HEK293T (cell line): Measurements from ENCODE around the gene HACD1.
"Not testable (repeated sequence)": the region's sequence is repeated elsewhere in the genome, so short reads cannot be mapped to it uniquely, and the experiment has no call there.

Source experiments
- CTCF ChIA-PET: fragments of 350-600 bp; formaldehyde crosslinking; extraction: SDS; loops from one replicate; lab custom pipeline; 2021; ENCODE audit warnings: antibody characterized with exemption, inconsistent platforms; lab: Yijun Ruan, JAX
- POLR2A ChIA-PET: fragments of 350-600 bp; formaldehyde crosslinking; extraction: SDS; loops from one replicate; lab custom pipeline; 2020; ENCODE audit warnings: antibody characterized with exemption, inconsistent platforms; lab: Yijun Ruan, JAX
- DNase-seq: peaks from one replicate; pipeline ENCODE4 v3.0.0; 2012; ENCODE audit warnings: mixed read lengths; ENCODE audit errors: extremely low spot score
- ARNT ChIP-seq: fragments of 450-650 bp; IDR thresholded peaks from 2 replicates; pipeline ENCODE4 v1.6.1; 2017; ENCODE audit warnings: mild to moderate bottlenecking
- BHLHE40 ChIP-seq: fragments of 450-650 bp; IDR thresholded peaks from 2 replicates; pipeline ENCODE4 v1.6.1; 2016; ENCODE audit warnings: mild to moderate bottlenecking, moderate library complexity, borderline replicate concordance
- CTBP1 ChIP-seq: fragments of 450-650 bp; IDR thresholded peaks from 2 replicates; pipeline ENCODE4 v1.6.1; 2016; ENCODE audit warnings: borderline replicate concordance
- ELF4 ChIP-seq: fragments of 450-650 bp; IDR thresholded peaks from 2 replicates; pipeline ENCODE4 v1.6.1; 2017; ENCODE audit warnings: antibody characterized with exemption
- FOXA1 ChIP-seq: fragments of 450-650 bp; IDR thresholded peaks from 2 replicates; pipeline ENCODE4 v1.6.1; 2016; ENCODE audit warnings: mild to moderate bottlenecking
- FOXK2 ChIP-seq: fragments of 450-650 bp; IDR thresholded peaks from 2 replicates; pipeline ENCODE4 v1.6.1; 2016; ENCODE audit warnings: mild to moderate bottlenecking
- FOXM1 ChIP-seq: fragments of 450-650 bp; IDR thresholded peaks from 2 replicates; pipeline ENCODE4 v1.6.1; 2017; ENCODE audit warnings: mild to moderate bottlenecking, borderline replicate concordance
- HDGF ChIP-seq: fragments of 450-650 bp; IDR thresholded peaks from 2 replicates; pipeline ENCODE4 v1.6.1; 2017; ENCODE audit warnings: antibody characterized with exemption, borderline replicate concordance
- L3MBTL2 ChIP-seq: fragments of 450-650 bp; conservative IDR thresholded peaks from 2 replicates; pipeline ENCODE4 v1.6.1; 2016; ENCODE audit warnings: mild to moderate bottlenecking
- LEF1 ChIP-seq: fragments of 450-650 bp; IDR thresholded peaks from 2 replicates; pipeline ENCODE4 v1.6.1; 2017; ENCODE audit warnings: mild to moderate bottlenecking, borderline replicate concordance
- NFRKB ChIP-seq: fragments of 450-650 bp; IDR thresholded peaks from 2 replicates; pipeline ENCODE4 v1.6.1; 2016; ENCODE audit warnings: mild to moderate bottlenecking, moderate library complexity
- PKNOX1 ChIP-seq: fragments of 450-650 bp; IDR thresholded peaks from 2 replicates; pipeline ENCODE4 v1.6.1; 2016
- SP1 ChIP-seq: fragments of 450-650 bp; IDR thresholded peaks from 2 replicates; pipeline ENCODE4 v1.6.1; 2017
- SUZ12 ChIP-seq: fragments of 450-650 bp; IDR thresholded peaks from 2 replicates; pipeline ENCODE4 v1.6.1; 2016; ENCODE audit warnings: mild to moderate bottlenecking
- TARDBP ChIP-seq: fragments of 450-650 bp; IDR thresholded peaks from 2 replicates; pipeline ENCODE4 v1.6.1; 2016
- ZNF384 ChIP-seq: fragments of 450-650 bp; IDR thresholded peaks from 2 replicates; pipeline ENCODE4 v1.6.1; 2016

The HACD1 gene

GRCh38 chr10:17607060-17607459, 10.1 kb downstream of the HACD1 start:
- no peak for DNase-seq
- TF ChIP-seq FOXA1 (no peak), CTBP1 (no peak), NFRKB (no peak), BHLHE40 (no peak), PKNOX1 (no peak)
- CTCF ChIA-PET: no interaction called here
- POLR2A ChIA-PET: no interaction called here

- DNase-seq: no peak
- ChIA-PET CTCF (interaction anchor here (0.7 to 0.9 kb wide), 2 partner anchors 136 to 610 kb away, joined by 3 to 9 read pairs; no protein-coding TSS in a partner anchor), POLR2A (interaction anchor here (0.9 kb wide), 1 partner anchor 11 kb away, joined by 3 read pairs; the partner anchor contains the start of gene HACD1)
- TF ChIP-seq L3MBTL2 (no peak), SUZ12 (no peak), HDGF (no peak), CTBP1 (no peak), TARDBP (no peak), LEF1 (no peak), SP1 (no peak), FOXA1 (no peak), BHLHE40 (no peak), ELF4 (no peak)
Measured at GRCh38 chr10:17606547-17607040, 10.6 kb downstream of the HACD1 start.

GRCh38 chr10:17605936-17606335, 11.2 kb downstream of the HACD1 start:
- DNase-seq: no peak
- CTCF ChIA-PET: interaction anchor here (0.7 to 0.9 kb wide), 2 partner anchors 137 to 611 kb away, joined by 3 to 9 read pairs; no protein-coding TSS in a partner anchor
- POLR2A ChIA-PET: interaction anchor here (0.9 kb wide), 1 partner anchor 12 kb away, joined by 3 read pairs; the partner anchor contains the start of gene HACD1
- no peak for TF ChIP-seq ARNT
- no peak for TF ChIP-seq SUZ12
- no peak for TF ChIP-seq BHLHE40
- no peak for TF ChIP-seq FOXK2
- no peak for TF ChIP-seq CTBP1
- no peak for TF ChIP-seq ZNF384
- TF ChIP-seq PKNOX1: no peak
- no peak for TF ChIP-seq ELF4
- TF ChIP-seq L3MBTL2: no peak
- no peak for TF ChIP-seq SP1
- no peak for TF ChIP-seq FOXM1

GRCh38 chr10:17599089-17599488, 18.1 kb downstream of the HACD1 start:
- ChIA-PET POLR2A (no interaction called here), CTCF (no interaction called here)
- DNase-seq: peak; percentile 38
- TF ChIP-seq LEF1: no peak
- TF ChIP-seq TARDBP: no peak
- no peak for TF ChIP-seq L3MBTL2
- no peak for TF ChIP-seq CTBP1
- no peak for TF ChIP-seq FOXA1
- no peak for TF ChIP-seq FOXK2
- no peak for TF ChIP-seq BHLHE40
- TF ChIP-seq SP1: no peak
- TF ChIP-seq ARNT: no peak

GRCh38 chr10:17597386-17597785, 19.8 kb downstream of the HACD1 start:
- POLR2A ChIA-PET: no interaction called here
- DNase-seq: no peak
- TF ChIP-seq PKNOX1 (no peak), LEF1 (no peak), FOXK2 (no peak), BHLHE40 (no peak), SUZ12 (no peak), FOXM1 (no peak), ARNT (no peak), FOXA1 (no peak), NFRKB (no peak), ZNF384 (no peak), L3MBTL2 (no peak), CTBP1 (no peak), HDGF (no peak), ELF4 (no peak), TARDBP (no peak), SP1 (no peak)
- CTCF ChIA-PET: no interaction called here

- CTCF ChIA-PET: no interaction called here
- DNase-seq: no peak
- POLR2A ChIA-PET: no interaction called here
- TF ChIP-seq FOXA1 (no peak), CTBP1 (no peak), ZNF384 (no peak), SUZ12 (no peak)
Measured at GRCh38 chr10:17590969-17591645, 26.1 kb downstream of the HACD1 start.

- POLR2A ChIA-PET, DNase-seq, CTCF ChIA-PET: not testable (repeated sequence)
Measured at GRCh38 chr10:17589316-17589715, 27.9 kb downstream of the HACD1 start.
